K562 (cell line): ENCODE results near the gene SEZ6. TPM values are rescaled to one million over a fixed set of nuclear protein-coding genes. Genes with fewer than 3 reads are reported as not detected.

Source experiments
- ATAC-seq: fragments of 200-7000 bp; cut with Tn5 transposase; 3 replicates; pipeline ENCODE4 v1.9.1; 2020; ENCODE audit warnings: moderate library complexity
- BruUV-seq: library from RNA; stranded (reverse); fragments of 400-500 nt; replicated peaks from 2 replicates; lab custom pipeline; 2021; lab: Mats Ljungman, UMichigan
- CTCF ChIA-PET: fragments of 300-600 bp; formaldehyde crosslinking; extraction: SDS; loops from one replicate; lab custom pipeline; 2021; ENCODE audit warnings: low intra/inter-chr PET ratio; lab: Yijun Ruan, JAX
- POLR2A ChIA-PET: fragments of 300-600, 350-650 bp; sonication (Branson Sonifier 250); formaldehyde crosslinking; extraction: SDS; loops from one replicate; lab custom pipeline; 2021; ENCODE audit warnings: antibody characterized with exemption, inconsistent platforms; lab: Yijun Ruan, JAX
- DNase-seq, 4 experiments: peaks; one replicate each; pipeline versions ENCODE4 v3.0.0 to v3.0.0-alpha.2; 2011 to 2018; ENCODE audit warnings: low spot score in 3 of 4, mixed read lengths in 3 of 4; ENCODE audit errors: extremely low read depth in 1 of 4
- FAIRE-seq: peaks from 2 replicates; lab custom pipeline; 2011; peaks lifted over from hg19 to GRCh38; lab: Jason Lieb, UNC
- H2AFZ ChIP-seq: 2 replicates; pipeline ENCODE4 v1.6.0; 2011; ENCODE audit warnings: low read depth, low read length, control low read depth, inconsistent platforms
- H3K27ac ChIP-seq: fragments of 200-600 bp; 3 replicates; pipeline ENCODE4 v1.8.0; 2011; ENCODE audit warnings: low read depth, mild to moderate bottlenecking, control low read depth, inconsistent platforms, low read length, moderate library complexity, mixed read lengths; ENCODE audit errors: extremely low read depth
- H3K27me3 ChIP-seq, 2 experiments: fragments of 300-600 bp in 1 of 2; 2 replicates in 1 of 2; 3 replicates in 1 of 2; pipeline versions ENCODE4 v1.6.0 to v1.8.0; 2011; ENCODE audit warnings: inconsistent platforms in 2 of 2, low read length in 2 of 2, mild to moderate bottlenecking in 1 of 2, mixed read lengths in 1 of 2, moderate library complexity in 1 of 2; ENCODE audit not compliant: control insufficient read depth in 2 of 2, insufficient read depth in 2 of 2
- H3K36me3 ChIP-seq: fragments of 300-600 bp; 3 replicates; pipeline ENCODE4 v1.8.0; 2011; ENCODE audit warnings: mild to moderate bottlenecking, low read length, inconsistent platforms; ENCODE audit not compliant: control insufficient read depth, insufficient read depth
- H3K4me1 ChIP-seq, 2 experiments: fragments of 200-600 bp in 1 of 2; replicated peaks in 1 of 2; 2 replicates in 1 of 2; 3 replicates in 1 of 2; pipeline versions ENCODE4 v1.5.1 to v1.8.0; 2011; ENCODE audit warnings: inconsistent platforms in 2 of 2, low read length in 2 of 2, mild to moderate bottlenecking in 1 of 2, mixed read lengths in 1 of 2, moderate library complexity in 1 of 2; ENCODE audit not compliant: control insufficient read depth in 2 of 2, insufficient read depth in 2 of 2
- H3K4me2 ChIP-seq: 2 replicates; pipeline ENCODE4 v1.6.1; 2011; ENCODE audit warnings: low read length, control low read depth, inconsistent platforms, mixed read lengths; ENCODE audit not compliant: insufficient read depth
- H3K4me3 ChIP-seq: fragments of 200-600 bp; sonication (generic), shearing (Covaris generic); 2 replicates; pipeline ENCODE4 v1.5.1; 2016; ENCODE audit warnings: control low read depth, inconsistent platforms
- H3K79me2 ChIP-seq: fragments of 200-600 bp; 3 replicates; pipeline ENCODE4 v1.8.0; 2011; ENCODE audit warnings: low read length, inconsistent platforms; ENCODE audit not compliant: control insufficient read depth, insufficient read depth
- H3K9ac ChIP-seq, 2 experiments: 2 replicates each; pipeline versions ENCODE4 v1.6.0 to v1.6.1; 2011; ENCODE audit warnings: low read depth in 2 of 2, low read length in 2 of 2, control low read depth in 1 of 2, inconsistent platforms in 1 of 2, mild to moderate bottlenecking in 1 of 2, mixed read lengths in 1 of 2; ENCODE audit not compliant: insufficient read depth in 1 of 2
- H3K9me1 ChIP-seq: one replicate; pipeline ENCODE4 v1.6.0; 2011; ENCODE audit warnings: inconsistent platforms, mild to moderate bottlenecking, low read length, moderate library complexity; ENCODE audit not compliant: control insufficient read depth, insufficient read depth
- H3K9me3 ChIP-seq: replicated peaks from 2 replicates; pipeline ENCODE4 v1.5.1; 2011; ENCODE audit warnings: low read depth, low read length, inconsistent platforms; ENCODE audit not compliant: control insufficient read depth, insufficient read depth
- H4K20me1 ChIP-seq: replicated peaks from 2 replicates; pipeline ENCODE4 v1.6.1; 2011; ENCODE audit warnings: low read length, inconsistent platforms, mixed read lengths; ENCODE audit not compliant: control insufficient read depth, insufficient read depth
- BCOR ChIP-seq: fragments of 450-650 bp; IDR thresholded peaks from 2 replicates; pipeline ENCODE4 v1.6.1; 2016
- CAMTA2 ChIP-seq: fragments of 250-450 bp; sonication (Bioruptor Pico); conservative IDR thresholded peaks from 2 replicates; pipeline ENCODE4 v1.5.1; 2022
- E2F3 ChIP-seq: fragments of 250-450 bp; sonication (Bioruptor Pico); IDR thresholded peaks from 2 replicates; pipeline ENCODE4 v1.4.0; 2020; ENCODE audit warnings: mild to moderate bottlenecking
- PURB ChIP-seq: sonication (generic); formaldehyde crosslinking; IDR thresholded peaks from 2 replicates; pipeline ENCODE4 v1.9.0; 2021; ENCODE audit warnings: low read depth, mild to moderate bottlenecking, missing genetic modification reagents
- SIN3A ChIP-seq, 2 experiments: fragments of 150-350 bp in 1 of 2; IDR thresholded peaks; 2 replicates each; pipeline ENCODE4 v1.6.1; 2011 to 2016; ENCODE audit warnings: borderline replicate concordance in 2 of 2, low read depth in 2 of 2, low read length in 2 of 2, mild to moderate bottlenecking in 2 of 2, moderate library complexity in 2 of 2; ENCODE audit not compliant: control insufficient read depth in 1 of 2
- SRSF9 ChIP-seq: fragments of 200-400 bp; formaldehyde crosslinking; IDR thresholded peaks from 2 replicates; pipeline ENCODE4 v1.6.1; 2017; ENCODE audit warnings: low read depth, low read length, borderline replicate concordance
- ZNF134 ChIP-seq: fragments of 250-450 bp; sonication (Bioruptor Pico); conservative IDR thresholded peaks from 2 replicates; pipeline ENCODE4 v1.4.0; 2020
- ZNF77 ChIP-seq: fragments of 250-450 bp; sonication (Bioruptor Pico); IDR thresholded peaks from 2 replicates; pipeline ENCODE4 v1.5.0; 2020
- ZNF785 ChIP-seq: fragments of 250-450 bp; sonication (Bioruptor Pico); IDR thresholded peaks from 2 replicates; pipeline ENCODE4 v1.4.0; 2020; ENCODE audit warnings: mild to moderate bottlenecking
- WGBS: fragments of 100-300 bp; shearing (Covaris generic); methylation state at CpG from one replicate; pipeline ENCODE4 v1.1.6; 2016; ENCODE audit warnings: low coverage, mixed read lengths; ENCODE audit not compliant: insufficient coverage; ENCODE audit errors: missing lambda C conversion rate; 5-methylcytosine and 5-hydroxymethylcytosine counted together
- in situ Hi-C: fragments of 300-500 bp; cut with MboI; formaldehyde crosslinking; loops from 4 replicates; pipeline ENCODE4 v1.15.0; 2018; ENCODE audit warnings: inconsistent platforms, mixed read lengths
- intact Hi-C: fragments of 100-400 bp; cut with micrococcal nuclease; formaldehyde crosslinking; loops from 2 replicates; pipeline ENCODE4 v1.14.2; 2022
- polyA plus RNA-seq, 8 experiments: library from polyadenylated mRNA; depleted of rRNA in 4 of 8; stranded (reverse) in 5 of 8; unstranded in 3 of 8; fragments of >200 nt; fragmentation: Nextera tagmentation in 2 of 8; fragmentation: Illumina TruSeq in 1 of 8; extraction: Ambion mirVana in 2 of 8; extraction: Trizol in 1 of 8; gene quantifications; 2 replicates each; pipeline versions ENCODE4 v1.2.1 to v1.2.3, GENCODE V29; 2011 to 2014; ENCODE audit warnings: inconsistent platforms in 1 of 8, missing spikeins in 1 of 8
- total RNA-seq, 7 experiments: library from RNA; depleted of rRNA in 6 of 7; stranded (reverse); fragments of >200 nt in 6 of 7; fragmentation: Illumina TruSeq in 2 of 7; extraction: Trizol in 2 of 7; gene quantifications; 2 replicates each; pipeline versions ENCODE4 v1.2.1 to v1.2.3, GENCODE V29; 2011 to 2021; ENCODE audit warnings: low replicate concordance in 1 of 7
- TF ChIP-seq, protein P1 (sequence below), 2 experiments: IDR thresholded peaks in 1 of 2; conservative IDR thresholded peaks in 1 of 2; 2 replicates each; pipeline ENCODE4 v1.6.1; 2016; ENCODE audit warnings: low read depth in 2 of 2, mild to moderate bottlenecking in 1 of 2, missing compliant biosample characterization in 1 of 2, missing genetic modification characterization in 1 of 2, moderate library complexity in 1 of 2
- TF ChIP-seq, protein P2 (sequence below): sonication (generic); formaldehyde crosslinking; IDR thresholded peaks from 2 replicates; pipeline ENCODE4 v1.8.0; 2023; ENCODE audit warnings: mild to moderate bottlenecking, missing genetic modification reagents
- TF ChIP-seq, protein P3 (sequence below): sonication (generic); formaldehyde crosslinking; IDR thresholded peaks from 2 replicates; pipeline ENCODE4 v1.8.0; 2022; ENCODE audit warnings: mild to moderate bottlenecking, missing genetic modification reagents, borderline replicate concordance

The SEZ6 gene
- total and polyA plus RNA-seq, 9 of the 15 experiments (the other 6 are each of a cell fraction or from before 2014, with no cell fraction given), result not detected

DNA sequence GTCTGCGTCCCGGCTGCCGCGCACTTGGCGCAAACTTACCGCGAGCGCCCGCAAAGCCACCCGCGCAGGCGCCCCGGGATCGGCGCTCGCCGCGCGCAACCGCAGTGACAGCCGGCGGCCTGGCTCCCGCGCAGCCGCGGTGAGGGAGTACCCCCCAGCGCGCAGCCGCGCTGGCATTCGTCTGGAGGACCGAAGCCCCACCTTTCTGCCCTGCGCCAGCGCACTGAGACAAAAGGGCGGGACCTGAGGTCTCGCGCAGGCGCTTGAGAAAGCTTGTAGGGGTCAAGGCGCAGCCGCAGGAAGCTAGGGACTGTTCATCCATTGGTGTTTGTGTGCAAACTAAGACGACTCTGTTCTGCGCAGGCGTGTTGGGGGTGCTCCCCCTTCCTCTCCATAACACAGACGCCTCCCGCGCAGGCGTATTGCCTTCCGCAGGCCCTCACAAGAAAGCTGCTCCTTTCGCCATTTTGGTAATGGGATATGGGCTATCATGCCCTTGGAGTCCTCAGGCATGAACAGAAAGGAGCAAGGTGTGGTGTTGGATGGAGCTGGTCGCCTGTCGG is 54.3 kb downstream of the SEZ6 start, which contains the start of gene PHF12:
PHF12 (minus strand) TSS at position 91 of the 563 bp plus-strand sequence. CDS start 558 bp downstream, outside the sequence.
- H2AFZ ChIP-seq, result peak within 1 kb of the TSS; percentile 96
- ChIA-PET POLR2A (interaction anchor here (0.6 to 1.6 kb wide), 25 partner anchors 9 to 359 kb away, joined by 3 to 9 read pairs (median 4); partner anchors contain the start of genes RPL23A and TLCD1), CTCF (interaction anchor here (2.2 kb wide), 1 partner anchor 224 kb away, joined by 9 read pairs; no protein-coding TSS in a partner anchor)
- peak within 1 kb of the TSS; percentile 95 to 99 for H3K9ac ChIP-seq
- no peaks in the 10 kb centered on the region; a peak in 1 of 5 replicates for H3K27me3 ChIP-seq
- peak within 1 kb of the TSS; percentile 100 for H3K27ac ChIP-seq
- intact Hi-C loops, result loop anchor here (5.0 kb wide), 2 partner anchors 49 to 104 kb away; partner anchors contain the start of gene DHRS13
- FAIRE-seq (no peak), DNase-seq (peak; percentile 96 to 100 (median 98)), ATAC-seq (peak; percentile 86)
- peak within 1 kb of the TSS; percentile 61 for H3K4me3 ChIP-seq
- under 1% methylated on average over 49 of the region's 51 CpGs for WGBS
- peaks cover 6% of the 10 kb centered on the region for H4K20me1 ChIP-seq
- peaks cover 47% of the 10 kb centered on the region for H3K79me2 ChIP-seq
- H3K4me2 ChIP-seq, result peak within 1 kb of the TSS; percentile 100
- in situ Hi-C loops, result no loop called here
- peaks cover 21% of the 10 kb centered on the region; the same call in 1 of the 3 replicates for H3K36me3 ChIP-seq
- H3K9me1 ChIP-seq, result no peaks in the 10 kb centered on the region
- H3K9me3 ChIP-seq, result no peaks in the 10 kb centered on the region
- BruUV-seq, result no TSS peak
- H3K4me1 ChIP-seq, result peaks cover 17 to 18% of the 10 kb centered on the region in 2 experiments
- no peak for TF ChIP-seq BCOR
- TF ChIP-seq SIN3A (IDR thresholded peaks at IDR 0.05; ENCODE audit: borderline replicate concordance in 2 of 2, control insufficient read depth in 1 of 2, low read depth in 2 of 2, low read length in 2 of 2), result 0 out of 4 replicates have a peak, but pooled peaks of 1 of the 2 experiments have one; percentile 20
- TF ChIP-seq, protein P1, sequence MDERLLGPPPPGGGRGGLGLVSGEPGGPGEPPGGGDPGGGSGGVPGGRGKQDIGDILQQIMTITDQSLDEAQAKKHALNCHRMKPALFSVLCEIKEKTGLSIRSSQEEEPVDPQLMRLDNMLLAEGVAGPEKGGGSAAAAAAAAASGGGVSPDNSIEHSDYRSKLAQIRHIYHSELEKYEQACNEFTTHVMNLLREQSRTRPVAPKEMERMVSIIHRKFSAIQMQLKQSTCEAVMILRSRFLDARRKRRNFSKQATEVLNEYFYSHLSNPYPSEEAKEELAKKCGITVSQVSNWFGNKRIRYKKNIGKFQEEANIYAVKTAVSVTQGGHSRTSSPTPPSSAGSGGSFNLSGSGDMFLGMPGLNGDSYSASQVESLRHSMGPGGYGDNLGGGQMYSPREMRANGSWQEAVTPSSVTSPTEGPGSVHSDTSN (CRISPR knock-in tag; IDR thresholded peaks at IDR 0.05; ENCODE audit: low read depth), result no peak
- TF ChIP-seq, protein P1 (tag; conservative IDR thresholded peaks at IDR 0.05; ENCODE audit: low read depth), result no peak
- no peak for TF ChIP-seq SRSF9
- TF ChIP-seq, protein P2, sequence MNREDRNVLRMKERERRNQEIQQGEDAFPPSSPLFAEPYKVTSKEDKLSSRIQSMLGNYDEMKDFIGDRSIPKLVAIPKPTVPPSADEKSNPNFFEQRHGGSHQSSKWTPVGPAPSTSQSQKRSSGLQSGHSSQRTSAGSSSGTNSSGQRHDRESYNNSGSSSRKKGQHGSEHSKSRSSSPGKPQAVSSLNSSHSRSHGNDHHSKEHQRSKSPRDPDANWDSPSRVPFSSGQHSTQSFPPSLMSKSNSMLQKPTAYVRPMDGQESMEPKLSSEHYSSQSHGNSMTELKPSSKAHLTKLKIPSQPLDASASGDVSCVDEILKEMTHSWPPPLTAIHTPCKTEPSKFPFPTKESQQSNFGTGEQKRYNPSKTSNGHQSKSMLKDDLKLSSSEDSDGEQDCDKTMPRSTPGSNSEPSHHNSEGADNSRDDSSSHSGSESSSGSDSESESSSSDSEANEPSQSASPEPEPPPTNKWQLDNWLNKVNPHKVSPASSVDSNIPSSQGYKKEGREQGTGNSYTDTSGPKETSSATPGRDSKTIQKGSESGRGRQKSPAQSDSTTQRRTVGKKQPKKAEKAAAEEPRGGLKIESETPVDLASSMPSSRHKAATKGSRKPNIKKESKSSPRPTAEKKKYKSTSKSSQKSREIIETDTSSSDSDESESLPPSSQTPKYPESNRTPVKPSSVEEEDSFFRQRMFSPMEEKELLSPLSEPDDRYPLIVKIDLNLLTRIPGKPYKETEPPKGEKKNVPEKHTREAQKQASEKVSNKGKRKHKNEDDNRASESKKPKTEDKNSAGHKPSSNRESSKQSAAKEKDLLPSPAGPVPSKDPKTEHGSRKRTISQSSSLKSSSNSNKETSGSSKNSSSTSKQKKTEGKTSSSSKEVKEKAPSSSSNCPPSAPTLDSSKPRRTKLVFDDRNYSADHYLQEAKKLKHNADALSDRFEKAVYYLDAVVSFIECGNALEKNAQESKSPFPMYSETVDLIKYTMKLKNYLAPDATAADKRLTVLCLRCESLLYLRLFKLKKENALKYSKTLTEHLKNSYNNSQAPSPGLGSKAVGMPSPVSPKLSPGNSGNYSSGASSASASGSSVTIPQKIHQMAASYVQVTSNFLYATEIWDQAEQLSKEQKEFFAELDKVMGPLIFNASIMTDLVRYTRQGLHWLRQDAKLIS (CRISPR knock-in tag), result no peak
- no peak for TF ChIP-seq ZNF134
- TF ChIP-seq, protein P3, sequence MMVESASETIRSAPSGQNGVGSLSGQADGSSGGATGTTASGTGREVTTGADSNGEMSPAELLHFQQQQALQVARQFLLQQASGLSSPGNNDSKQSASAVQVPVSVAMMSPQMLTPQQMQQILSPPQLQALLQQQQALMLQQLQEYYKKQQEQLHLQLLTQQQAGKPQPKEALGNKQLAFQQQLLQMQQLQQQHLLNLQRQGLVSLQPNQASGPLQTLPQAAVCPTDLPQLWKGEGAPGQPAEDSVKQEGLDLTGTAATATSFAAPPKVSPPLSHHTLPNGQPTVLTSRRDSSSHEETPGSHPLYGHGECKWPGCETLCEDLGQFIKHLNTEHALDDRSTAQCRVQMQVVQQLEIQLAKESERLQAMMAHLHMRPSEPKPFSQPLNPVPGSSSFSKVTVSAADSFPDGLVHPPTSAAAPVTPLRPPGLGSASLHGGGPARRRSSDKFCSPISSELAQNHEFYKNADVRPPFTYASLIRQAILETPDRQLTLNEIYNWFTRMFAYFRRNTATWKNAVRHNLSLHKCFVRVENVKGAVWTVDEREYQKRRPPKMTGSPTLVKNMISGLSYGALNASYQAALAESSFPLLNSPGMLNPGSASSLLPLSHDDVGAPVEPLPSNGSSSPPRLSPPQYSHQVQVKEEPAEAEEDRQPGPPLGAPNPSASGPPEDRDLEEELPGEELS (CRISPR knock-in tag), result no peak
- TF ChIP-seq CAMTA2 (CRISPR knock-in tag), result no peak
- no peak for TF ChIP-seq ZNF785 (CRISPR knock-in tag)
- TF ChIP-seq ZNF77 (CRISPR knock-in tag), result no peak
- no peak for TF ChIP-seq PURB
- TF ChIP-seq E2F3 (CRISPR knock-in tag), result no peak
